H9 (cell line): Measurements from ENCODE around the gene GCNT1. TPM values are rescaled to one million over a fixed set of nuclear protein-coding genes. Genes with fewer than 3 reads are reported as not detected.

Source experiments
- DNase-seq: peaks from one replicate; pipeline ENCODE4 v3.0.0-alpha.2; 2017
- H2AFZ ChIP-seq: one replicate; pipeline ENCODE4 v1.6.1; 2013; ENCODE audit warnings: mild to moderate bottlenecking, low read length, control low read depth, moderate library complexity
- H2AK5ac ChIP-seq: 2 replicates; pipeline ENCODE4 v1.6.1; 2013; ENCODE audit warnings: low read length, control low read depth, mixed read lengths; ENCODE audit not compliant: insufficient read length
- H2BK120ac ChIP-seq: one replicate; pipeline ENCODE4 v1.6.1; 2013; ENCODE audit warnings: low read depth, mild to moderate bottlenecking, low read length, control low read depth, inconsistent platforms; ENCODE audit not compliant: poor library complexity, severe bottlenecking
- H2BK12ac ChIP-seq: 2 replicates; pipeline ENCODE4 v1.6.1; 2013; ENCODE audit warnings: low read length, control low read depth, mixed read lengths, low read depth; ENCODE audit not compliant: insufficient read length
- H2BK15ac ChIP-seq: 2 replicates; pipeline ENCODE4 v1.6.1; 2013; ENCODE audit warnings: low read depth, low read length, control low read depth
- H2BK20ac ChIP-seq: one replicate; pipeline ENCODE4 v1.6.1; 2013; ENCODE audit warnings: low read depth, mild to moderate bottlenecking, low read length, control low read depth, inconsistent platforms; ENCODE audit not compliant: poor library complexity, severe bottlenecking
- H2BK5ac ChIP-seq: 2 replicates; pipeline ENCODE4 v1.6.1; 2013; ENCODE audit warnings: low read length, control low read depth, mixed read lengths; ENCODE audit not compliant: insufficient read length
- H3K14ac ChIP-seq: 2 replicates; pipeline ENCODE4 v1.6.1; 2013; ENCODE audit warnings: low read length, control low read depth; ENCODE audit not compliant: insufficient read depth
- H3K18ac ChIP-seq: 2 replicates; pipeline ENCODE4 v1.6.1; 2013; ENCODE audit warnings: low read depth, mild to moderate bottlenecking, mixed read lengths, low read length, control low read depth; ENCODE audit not compliant: insufficient read length
- H3K23ac ChIP-seq: 2 replicates; pipeline ENCODE4 v1.6.1; 2013; ENCODE audit warnings: low read length, control low read depth, mixed read lengths, low read depth; ENCODE audit not compliant: insufficient read length
- H3K23me2 ChIP-seq: 2 replicates; pipeline ENCODE4 v1.6.1; 2013; ENCODE audit warnings: low read depth, mild to moderate bottlenecking, mixed read lengths, low read length, control low read depth; ENCODE audit not compliant: insufficient read length, poor library complexity, severe bottlenecking
- H3K27ac ChIP-seq: 2 replicates; pipeline ENCODE4 v1.5.1; 2013; ENCODE audit warnings: low read length, control low read depth, mixed read lengths, low read depth; ENCODE audit not compliant: insufficient read length
- H3K27me3 ChIP-seq: 2 replicates; pipeline ENCODE4 v1.6.1; 2013; ENCODE audit warnings: low read length, control low read depth, inconsistent platforms; ENCODE audit not compliant: insufficient read depth
- H3K4ac ChIP-seq: 2 replicates; pipeline ENCODE4 v1.6.1; 2013; ENCODE audit warnings: low read depth, mild to moderate bottlenecking, control low read depth, inconsistent platforms, low read length, moderate library complexity
- H3K4me1 ChIP-seq: 2 replicates; pipeline ENCODE4 v1.6.1; 2013; ENCODE audit warnings: low read length, control low read depth, inconsistent platforms; ENCODE audit not compliant: insufficient read depth
- H3K4me2 ChIP-seq: 2 replicates; pipeline ENCODE4 v1.6.1; 2013; ENCODE audit warnings: low read length, control low read depth, mixed read lengths; ENCODE audit not compliant: insufficient read length, insufficient read depth
- H3K56ac ChIP-seq: 2 replicates; pipeline ENCODE4 v1.6.1; 2013; ENCODE audit warnings: low read depth, mild to moderate bottlenecking, mixed read lengths, low read length, control low read depth; ENCODE audit not compliant: insufficient read length
- H3K79me1 ChIP-seq: 2 replicates; pipeline ENCODE4 v1.6.1; 2013; ENCODE audit warnings: low read depth, mild to moderate bottlenecking, moderate library complexity, low read length, control low read depth, inconsistent platforms; ENCODE audit not compliant: insufficient read depth, poor library complexity, severe bottlenecking
- H3K79me2 ChIP-seq: 2 replicates; pipeline ENCODE4 v1.6.1; 2013; ENCODE audit warnings: low read length, control low read depth, inconsistent platforms; ENCODE audit not compliant: insufficient read depth
- H3K9ac ChIP-seq: 2 replicates; pipeline ENCODE4 v1.6.1; 2013; ENCODE audit warnings: low read length, control low read depth, mixed read lengths; ENCODE audit not compliant: insufficient read length; ENCODE audit errors: extremely low read depth
- H3K9me3 ChIP-seq: one replicate; pipeline ENCODE4 v1.6.1; 2013; ENCODE audit warnings: low read depth, low read length, inconsistent platforms; ENCODE audit not compliant: control insufficient read depth
- H3T11ph ChIP-seq: one replicate; pipeline ENCODE4 v1.6.1; 2013; ENCODE audit warnings: mild to moderate bottlenecking, low read length, control low read depth, inconsistent platforms
- H4K20me1 ChIP-seq: one replicate; pipeline ENCODE4 v1.6.1; 2013; ENCODE audit not compliant: control insufficient read depth, insufficient read length, insufficient read depth
- H4K5ac ChIP-seq: 2 replicates; pipeline ENCODE4 v1.6.1; 2013; ENCODE audit warnings: low read depth, mild to moderate bottlenecking, mixed read lengths, low read length, control low read depth; ENCODE audit not compliant: insufficient read length
- H4K8ac ChIP-seq: replicated peaks from 2 replicates; pipeline ENCODE4 v1.6.1; 2013; ENCODE audit warnings: low read length, control low read depth, mixed read lengths, low read depth; ENCODE audit not compliant: insufficient read length
- H4K91ac ChIP-seq: 2 replicates; pipeline ENCODE4 v1.6.1; 2013; ENCODE audit warnings: low read depth, mild to moderate bottlenecking, moderate library complexity, mixed read lengths, low read length, control low read depth; ENCODE audit not compliant: insufficient read length
- H3K27ac Mint-ChIP-seq, 3 experiments: 2 replicates in 2 of 3; 3 replicates in 1 of 3; pipeline ENCODE4 v1.8.0; 2020 to 2021; ENCODE audit warnings: mixed read lengths in 3 of 3, mild to moderate bottlenecking in 1 of 3, moderate library complexity in 1 of 3
- H3K27me3 Mint-ChIP-seq: 2 replicates; pipeline ENCODE4 v1.8.0; 2021; ENCODE audit warnings: low read depth, mild to moderate bottlenecking, moderate library complexity, mixed read lengths
- H3K36me3 Mint-ChIP-seq, 3 experiments: 2 replicates in 2 of 3; 3 replicates in 1 of 3; pipeline ENCODE4 v1.8.0; 2020 to 2021; ENCODE audit warnings: low read depth in 3 of 3, mixed read lengths in 3 of 3; ENCODE audit not compliant: insufficient read depth in 1 of 3
- H3K4me1 Mint-ChIP-seq, 2 experiments: 2 replicates each; pipeline ENCODE4 v1.8.0; 2020; ENCODE audit warnings: mixed read lengths in 2 of 2
- H3K4me3 Mint-ChIP-seq, 2 experiments: 2 replicates in 1 of 2; 3 replicates in 1 of 2; pipeline ENCODE4 v1.8.0; 2020 to 2021; ENCODE audit warnings: mild to moderate bottlenecking in 2 of 2, mixed read lengths in 2 of 2, moderate library complexity in 1 of 2
- H3K9me3 Mint-ChIP-seq, 2 experiments: 2 replicates in 1 of 2; 3 replicates in 1 of 2; pipeline ENCODE4 v1.8.0; 2020; ENCODE audit warnings: mild to moderate bottlenecking in 2 of 2, mixed read lengths in 2 of 2, moderate library complexity in 1 of 2
- WGBS: extraction: QIAGEN DNeasy Blood & Tissue Kit; methylation state at CpG from one replicate; pipeline ENCODE4 v1.1.7; 2013; ENCODE audit warnings: missing lambda C conversion rate, low lambda C conversion rate, mixed read lengths; ENCODE audit not compliant: insufficient read length; ENCODE audit errors: extremely low coverage; 5-methylcytosine and 5-hydroxymethylcytosine counted together
- total RNA-seq: library from RNA; stranded (reverse); gene quantifications from 2 replicates; pipeline ENCODE4 v1.2.1, GENCODE V29; 2021
- TF ChIP-seq, protein P1 (sequence below): fragments of 200-600 bp; sonication (generic); conservative IDR thresholded peaks from 3 replicates; pipeline ENCODE4 v1.8.0; 2021; ENCODE audit warnings: antibody characterized with exemption, mild to moderate bottlenecking

The GCNT1 gene
- total RNA-seq, 1 experiment from 2014 or later = 35.6 TPM

GRCh38 chr9:76530458-76531110 lies 71.6 kb downstream of the GCNT1 start:
- Histone ChIP-seq H2BK15ac (no peak overlapping the region), H3K56ac (no peak overlapping the region), H4K5ac (no peak overlapping the region), H2BK20ac (no peak overlapping the region), H3K23ac (no peak overlapping the region), H2AFZ (no peak overlapping the region), H3K27ac (no peak overlapping the region), H3K27me3 (no peaks in the 10 kb centered on the region), H3K79me2 (no peaks in the 10 kb centered on the region; the same call in 1 of the 2 replicates), H3K4me1 (no peaks in the 10 kb centered on the region), H2BK5ac (no peak overlapping the region), H2BK120ac (no peak overlapping the region), H3K4me2 (no peak overlapping the region), H2BK12ac (no peak overlapping the region), H4K20me1 (no peaks in the 10 kb centered on the region), H4K91ac (no peak overlapping the region), H2AK5ac (no peak overlapping the region), H4K8ac (no peak overlapping the region), H3K23me2 (no peaks in the 10 kb centered on the region), H3K14ac (no peak overlapping the region), H3K18ac (no peak overlapping the region), H3T11ph (no peak overlapping the region), H3K4ac (no peak overlapping the region), H3K9me3 (no peaks in the 10 kb centered on the region), H3K79me1 (no peaks in the 10 kb centered on the region), H3K9ac (no peak overlapping the region)
- no peaks in the 10 kb centered on the region; a peak in 1 of 7 replicates for H3K36me3 Mint-ChIP-seq
- DNase-seq = no peak
- WGBS = no CpG with 5 or more reads among the region's 6 CpGs
- TF ChIP-seq, protein P1, sequence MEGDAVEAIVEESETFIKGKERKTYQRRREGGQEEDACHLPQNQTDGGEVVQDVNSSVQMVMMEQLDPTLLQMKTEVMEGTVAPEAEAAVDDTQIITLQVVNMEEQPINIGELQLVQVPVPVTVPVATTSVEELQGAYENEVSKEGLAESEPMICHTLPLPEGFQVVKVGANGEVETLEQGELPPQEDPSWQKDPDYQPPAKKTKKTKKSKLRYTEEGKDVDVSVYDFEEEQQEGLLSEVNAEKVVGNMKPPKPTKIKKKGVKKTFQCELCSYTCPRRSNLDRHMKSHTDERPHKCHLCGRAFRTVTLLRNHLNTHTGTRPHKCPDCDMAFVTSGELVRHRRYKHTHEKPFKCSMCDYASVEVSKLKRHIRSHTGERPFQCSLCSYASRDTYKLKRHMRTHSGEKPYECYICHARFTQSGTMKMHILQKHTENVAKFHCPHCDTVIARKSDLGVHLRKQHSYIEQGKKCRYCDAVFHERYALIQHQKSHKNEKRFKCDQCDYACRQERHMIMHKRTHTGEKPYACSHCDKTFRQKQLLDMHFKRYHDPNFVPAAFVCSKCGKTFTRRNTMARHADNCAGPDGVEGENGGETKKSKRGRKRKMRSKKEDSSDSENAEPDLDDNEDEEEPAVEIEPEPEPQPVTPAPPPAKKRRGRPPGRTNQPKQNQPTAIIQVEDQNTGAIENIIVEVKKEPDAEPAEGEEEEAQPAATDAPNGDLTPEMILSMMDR = no peak
- 0 out of 7 replicates have a peak overlapping the region, but pooled peaks of 1 of the 3 experiments have one; percentile 18 for H3K27ac Mint-ChIP-seq
- H3K4me1 Mint-ChIP-seq = peaks cover 10 to 15% of the 10 kb centered on the region in 2 experiments
- no peaks in the 10 kb centered on the region; a peak in 2 of 5 replicates for H3K9me3 Mint-ChIP-seq
- no peaks in the 10 kb centered on the region for H3K27me3 Mint-ChIP-seq
- no peak overlapping the region for H3K4me3 Mint-ChIP-seq
